Fibroblast of skin of left quadriceps (primary cell): ENCODE results near the gene RAP2A.

Experiments used
- DNase-seq, 2 experiments: peaks; one replicate each; pipeline ENCODE4 v3.0.0-alpha.2; 2013; ENCODE audit warnings: low read depth in 2 of 2

Gene RAP2A

DNA sequence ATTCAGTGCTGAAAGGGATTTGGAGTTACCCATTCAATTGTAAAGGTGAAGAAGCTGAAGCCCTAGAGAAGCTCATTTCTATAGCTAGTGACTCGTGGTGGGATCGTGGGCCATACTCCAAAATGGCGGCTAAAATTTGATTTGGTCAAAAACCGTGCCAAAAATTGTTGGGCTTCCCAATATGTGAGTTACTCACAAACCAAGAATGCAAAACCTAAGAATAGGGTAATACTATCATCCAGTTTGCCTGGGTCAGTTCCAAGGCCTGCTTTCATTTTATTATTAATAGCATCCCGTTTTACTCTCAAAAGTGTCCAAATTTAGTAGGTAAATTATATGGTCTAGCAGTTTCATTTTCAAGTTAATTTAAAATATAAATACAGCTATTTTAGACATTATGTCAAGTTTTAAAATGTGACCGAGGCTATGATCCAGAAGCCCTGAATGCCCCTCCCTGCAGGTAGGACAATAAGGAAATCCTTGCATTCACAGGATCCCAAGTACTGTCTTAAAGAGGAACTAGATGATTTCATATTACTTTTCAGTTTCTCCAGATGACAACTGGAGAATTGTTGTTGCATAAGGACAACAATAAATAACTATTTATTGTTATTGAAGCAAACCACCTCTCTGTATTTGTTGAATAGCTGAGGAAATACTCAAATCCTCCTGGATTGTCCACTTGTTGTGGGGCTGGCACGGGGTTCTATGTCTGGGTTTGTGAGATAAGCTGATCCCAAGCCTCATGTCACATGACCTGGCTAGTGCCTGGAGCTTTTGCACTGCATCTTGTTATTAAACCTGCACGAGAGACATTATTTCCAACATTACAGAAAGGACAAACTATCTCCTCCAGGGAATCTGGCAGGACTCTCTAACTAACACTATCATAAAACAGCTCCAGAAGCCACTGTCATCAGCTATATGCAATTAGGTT, 11.6 kb upstream of the RAP2A start:
- DNase-seq: no peak

DNA sequence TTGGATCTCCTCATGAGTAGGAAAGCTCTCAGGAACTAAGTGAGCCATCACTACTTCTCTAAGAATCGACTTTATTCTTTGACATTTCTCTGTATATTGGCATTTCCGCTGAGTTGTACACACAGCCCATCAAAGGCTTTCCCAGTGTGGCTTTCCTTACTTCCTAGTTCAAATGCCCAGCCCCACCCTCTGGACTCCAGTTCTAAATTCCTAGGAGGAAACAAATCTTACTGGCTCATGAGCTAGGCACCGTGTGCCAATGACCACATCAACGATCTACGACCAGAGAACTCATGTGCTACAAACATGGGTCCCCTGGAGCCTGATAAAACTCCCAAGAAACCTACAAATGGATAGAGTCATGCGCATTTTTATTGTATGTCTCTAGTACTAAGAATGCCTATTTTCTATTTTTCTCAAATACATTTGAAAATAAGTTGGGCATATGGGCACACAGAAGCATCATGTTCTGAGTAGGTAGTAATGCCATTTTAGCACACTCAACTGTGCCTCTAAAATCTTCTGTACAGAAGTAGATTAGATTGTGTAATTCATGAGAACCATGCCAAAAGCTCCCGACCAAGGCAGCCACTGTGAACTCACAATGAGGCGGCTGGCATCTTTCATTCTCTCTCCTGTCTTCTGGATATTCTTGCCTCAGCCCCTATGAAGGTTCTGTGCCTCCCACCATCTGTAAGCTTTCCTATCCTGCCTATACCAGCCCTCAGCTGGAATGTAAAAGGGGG, 10.5 kb upstream of the RAP2A start:
- DNase-seq: no peak

DNA sequence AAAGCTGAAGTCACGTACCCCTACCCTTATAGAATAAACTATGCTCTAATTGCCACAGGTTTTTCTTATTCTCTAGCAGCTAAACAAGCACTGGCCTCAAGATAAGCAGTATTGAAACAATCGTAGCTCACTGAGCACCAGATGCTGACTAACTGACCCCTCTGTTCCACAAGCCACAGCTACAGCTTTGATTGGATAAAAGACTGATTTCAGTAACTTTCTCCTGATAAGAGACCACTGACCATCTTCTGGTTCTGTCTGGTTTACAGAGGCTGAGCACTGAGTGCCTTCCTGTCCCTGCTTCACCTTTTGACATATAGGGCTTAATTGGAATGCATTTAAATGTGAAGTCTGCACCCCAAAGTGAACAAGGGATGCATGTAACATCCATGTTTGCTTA, 8.4 kb upstream of the RAP2A start:
- no peak for DNase-seq

DNA sequence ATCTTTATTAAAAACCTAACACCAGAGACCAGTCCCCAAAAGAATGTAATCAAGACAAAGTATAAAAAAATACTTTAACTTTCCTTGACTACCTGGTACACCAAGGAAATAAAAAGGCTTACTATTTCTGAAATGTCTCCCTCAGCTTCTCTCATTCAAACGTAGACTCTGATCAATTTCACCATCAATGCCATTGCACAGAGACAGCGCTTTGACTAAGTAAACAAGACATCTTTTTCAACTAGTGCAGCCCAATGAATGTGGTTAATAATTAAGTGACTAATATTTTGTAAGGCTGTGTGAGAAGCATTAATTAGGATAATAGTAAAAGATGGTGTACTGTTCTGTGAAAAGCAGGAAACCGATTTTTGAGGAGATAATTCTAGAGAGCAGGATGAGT, 7.3 kb upstream of the RAP2A start:
- no peak for DNase-seq

DNA sequence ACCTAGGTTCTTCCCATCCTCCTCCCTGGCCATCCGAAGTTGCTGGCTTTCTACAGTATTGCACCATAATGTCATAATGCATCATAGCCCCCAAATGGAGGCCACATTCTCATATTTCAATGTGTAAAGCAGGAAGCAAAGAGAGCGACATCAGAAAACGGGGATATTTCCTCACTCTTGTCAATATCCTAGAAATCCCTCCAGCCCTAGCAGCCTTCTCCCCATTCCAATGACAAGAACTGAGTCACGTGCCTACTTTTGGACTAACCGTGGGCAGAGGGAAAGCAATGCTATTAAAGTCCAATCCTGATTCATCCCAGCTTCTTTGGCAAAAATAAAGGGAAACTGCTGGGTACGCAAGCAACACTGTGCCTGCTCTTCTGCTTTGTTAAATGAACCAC, 4.3 kb upstream of the RAP2A start:
- no peak for DNase-seq

DNA sequence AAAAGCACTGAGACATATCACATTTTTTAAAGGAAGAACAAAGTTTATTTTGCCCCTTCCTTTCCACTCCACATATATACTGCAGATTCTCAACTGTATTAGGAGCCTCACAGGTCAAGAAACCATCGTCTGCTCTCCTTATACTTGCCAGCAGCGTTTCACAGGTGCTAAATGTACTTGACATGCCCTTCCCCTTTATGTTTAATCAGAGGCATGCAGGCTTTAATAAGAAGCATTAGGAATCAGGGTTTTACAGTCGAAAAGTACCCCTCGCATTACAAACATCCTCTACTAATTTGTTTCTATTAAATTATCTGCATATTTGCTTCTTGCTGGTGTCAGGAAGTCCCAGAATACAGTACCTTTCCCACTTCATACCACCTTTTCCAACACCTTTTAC, 3.7 kb upstream of the RAP2A start:
- DNase-seq: no peak

DNA sequence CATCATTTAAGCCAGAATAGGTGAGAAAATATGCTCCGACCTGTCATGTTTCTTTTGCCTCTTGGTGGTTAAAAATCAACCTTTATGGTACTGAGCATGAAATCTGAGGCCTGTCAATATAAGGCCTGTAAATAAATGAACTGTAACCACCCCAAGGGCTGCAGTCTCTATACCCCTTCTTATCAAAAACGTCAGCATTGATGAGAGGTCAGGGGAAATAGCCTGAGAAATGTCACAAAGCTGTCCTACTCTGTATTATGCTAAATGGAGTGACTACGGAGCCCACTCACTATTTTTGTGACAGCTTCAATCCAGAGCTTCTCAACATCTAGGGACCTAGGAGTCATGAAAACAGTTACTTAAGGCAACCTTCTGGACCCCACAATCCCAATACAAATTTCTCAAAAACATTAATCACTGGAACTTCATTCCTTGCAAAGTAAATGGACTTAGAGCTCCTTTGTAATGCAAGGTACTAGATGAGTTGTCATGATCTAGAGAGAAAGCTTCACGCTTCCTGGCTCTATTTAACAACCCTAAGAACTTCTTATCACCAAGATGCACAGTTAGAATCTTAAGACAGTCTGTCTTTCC, 2.7 kb upstream of the RAP2A start:
- DNase-seq: no peak

DNA sequence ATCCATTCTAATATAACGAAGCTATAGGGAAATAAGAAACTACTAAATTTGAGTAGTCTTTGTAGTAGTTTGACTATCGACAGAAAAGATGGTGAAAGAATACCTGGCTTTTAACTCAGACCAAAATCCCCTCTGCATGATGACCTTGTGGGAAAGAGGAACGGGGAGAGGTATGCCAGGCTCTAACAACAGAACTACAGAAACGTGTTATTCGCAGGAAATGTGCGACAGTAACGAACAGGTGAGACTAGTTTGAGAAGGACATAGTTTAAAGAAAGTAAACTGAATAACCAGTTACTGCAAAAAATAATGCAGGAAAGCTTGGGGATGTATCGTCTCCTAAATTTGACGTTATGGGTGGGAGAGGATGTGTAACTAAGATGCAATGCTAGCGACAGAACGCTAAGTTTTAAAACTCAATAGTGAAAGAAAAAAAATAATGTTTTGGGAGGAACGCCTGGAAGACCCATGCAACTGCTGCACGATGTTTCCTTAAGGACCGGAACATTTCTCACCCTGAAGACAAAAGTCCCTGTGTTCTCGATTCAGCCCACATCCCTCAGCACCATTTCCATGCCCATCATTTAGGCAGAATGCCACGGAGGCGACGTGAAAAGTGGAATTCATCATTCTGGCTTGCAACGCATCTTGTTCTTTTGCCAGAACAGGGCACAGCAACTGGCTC, 1.6 kb upstream of the RAP2A start:
- DNase-seq: no peak

DNA sequence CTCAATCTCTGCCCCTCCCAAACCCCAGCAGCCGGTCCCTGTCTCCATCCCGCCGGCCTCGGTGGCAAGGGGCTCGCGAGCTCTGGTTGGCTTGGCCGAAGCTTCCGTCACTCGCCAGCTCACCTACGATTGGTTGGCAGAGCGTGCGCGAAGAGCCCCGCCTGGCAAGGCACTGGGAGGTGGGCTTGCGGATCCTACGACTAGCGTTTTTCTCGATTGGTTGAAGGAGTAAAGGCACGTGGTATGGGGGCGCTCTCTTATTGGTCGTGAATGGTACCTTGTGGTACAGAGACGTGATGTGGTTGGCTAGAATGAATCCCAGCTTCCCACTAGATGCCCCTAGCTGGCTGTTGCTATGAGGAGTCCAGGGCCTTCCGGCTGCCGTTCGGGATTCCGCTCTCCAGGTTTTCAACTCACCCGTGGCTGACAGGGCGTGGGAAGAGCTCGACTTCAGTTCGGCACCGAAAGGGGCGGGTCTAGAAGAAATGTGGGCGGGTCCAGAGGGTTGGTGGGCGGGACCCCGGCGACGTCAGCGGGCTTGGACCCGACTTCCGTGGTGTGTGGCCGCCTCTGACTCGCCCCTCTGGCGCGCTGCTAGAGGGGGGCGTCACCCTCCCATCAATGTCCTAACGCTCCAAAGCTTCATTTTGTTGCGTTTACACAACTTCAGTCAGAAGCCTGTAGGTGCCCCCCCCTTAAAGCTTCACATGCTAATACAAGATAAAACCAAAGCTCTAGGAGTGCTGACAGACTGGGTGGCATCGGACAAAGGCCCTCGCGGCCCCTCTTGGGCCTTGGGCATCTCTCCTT, 847 bp upstream of the RAP2A start:
- DNase-seq: peak; percentile 100

DNA sequence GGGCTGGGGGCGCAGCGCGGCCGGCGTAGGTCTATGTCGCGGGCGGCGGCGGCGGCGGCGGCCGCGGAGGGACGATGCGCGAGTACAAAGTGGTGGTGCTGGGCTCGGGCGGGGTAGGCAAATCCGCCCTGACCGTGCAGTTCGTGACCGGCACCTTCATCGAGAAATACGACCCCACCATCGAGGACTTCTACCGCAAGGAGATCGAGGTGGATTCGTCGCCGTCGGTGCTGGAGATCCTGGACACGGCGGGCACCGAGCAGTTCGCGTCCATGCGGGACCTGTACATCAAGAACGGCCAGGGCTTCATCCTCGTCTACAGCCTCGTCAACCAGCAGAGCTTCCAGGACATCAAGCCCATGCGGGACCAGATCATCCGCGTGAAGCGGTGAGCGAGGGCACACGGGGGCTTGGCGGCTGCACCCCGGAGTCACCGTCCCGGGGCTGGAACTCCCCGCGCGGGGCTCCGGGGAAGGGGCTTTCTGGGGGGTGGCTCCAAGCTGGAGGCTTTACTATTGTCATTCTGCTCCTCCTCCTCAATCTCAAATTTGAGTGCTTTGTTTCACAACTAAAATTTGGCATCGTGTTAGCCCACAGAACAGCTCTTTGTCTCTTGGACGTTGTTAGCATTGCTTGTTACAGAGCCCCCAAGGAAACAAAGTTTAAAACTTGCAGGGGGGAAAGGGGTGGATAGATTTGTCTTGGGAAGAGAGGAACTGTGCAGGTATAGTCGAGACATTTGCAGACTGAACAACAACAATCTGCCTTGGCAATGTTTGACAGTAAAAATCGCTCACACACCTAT, 630 bp downstream of the RAP2A start:
- no peak for DNase-seq

DNA sequence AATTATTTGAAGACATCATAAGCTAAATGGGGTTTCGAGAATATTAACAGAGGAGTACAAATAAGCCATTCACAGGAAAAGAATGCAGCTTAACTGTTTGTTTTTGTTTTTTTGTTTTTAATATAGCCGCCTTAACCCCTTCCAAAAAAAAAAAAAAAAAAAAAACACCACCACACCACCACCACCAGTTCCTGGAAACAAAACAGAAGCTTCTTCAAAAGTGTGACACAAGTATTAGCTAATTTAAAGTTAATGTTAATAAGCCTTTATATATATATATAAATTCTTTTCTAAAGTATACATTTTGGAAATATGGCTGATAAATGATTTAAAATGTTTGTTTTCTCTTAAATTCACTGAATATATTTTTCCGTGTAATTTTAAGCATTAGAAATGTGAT, 1.4 kb downstream of the RAP2A start:
- no peak for DNase-seq

DNA sequence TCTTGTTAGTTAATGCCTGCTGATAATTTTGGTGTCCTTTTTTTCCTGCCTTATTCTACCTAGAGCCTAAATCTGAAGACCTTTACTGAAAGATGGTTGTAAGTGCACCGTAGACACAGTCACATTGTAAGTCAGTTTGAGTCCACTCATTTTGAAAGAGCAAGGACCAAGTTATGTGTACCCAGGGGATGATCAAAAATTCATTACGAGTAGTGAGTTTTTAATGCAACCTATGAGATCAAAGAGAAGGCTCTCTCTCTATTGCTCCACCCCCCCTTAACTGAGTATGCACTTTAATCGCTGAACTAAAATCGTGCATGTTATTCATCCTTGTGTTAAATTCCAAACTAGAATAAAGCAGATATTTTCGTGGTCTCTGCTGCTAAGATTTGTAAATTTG, 1.8 kb downstream of the RAP2A start:
- no peak for DNase-seq

DNA sequence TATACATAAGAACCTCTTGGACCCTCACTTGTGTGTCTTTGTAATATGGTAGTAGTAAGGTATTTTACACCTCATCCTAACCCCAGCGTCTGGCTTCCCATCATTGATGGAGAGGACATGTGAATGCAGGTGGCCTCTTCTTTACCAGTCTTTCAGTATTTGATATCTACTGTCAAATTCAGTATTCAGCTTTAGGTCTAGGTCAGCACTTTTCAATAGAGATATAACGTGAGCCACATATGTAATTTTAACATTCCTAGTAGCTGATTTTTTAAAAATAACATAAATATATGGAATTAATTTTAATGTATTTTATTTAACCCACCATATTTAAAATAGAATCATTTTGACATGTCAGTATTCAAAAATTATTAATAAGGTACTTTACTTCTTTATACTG, 2.9 kb downstream of the RAP2A start:
- DNase-seq: no peak

DNA sequence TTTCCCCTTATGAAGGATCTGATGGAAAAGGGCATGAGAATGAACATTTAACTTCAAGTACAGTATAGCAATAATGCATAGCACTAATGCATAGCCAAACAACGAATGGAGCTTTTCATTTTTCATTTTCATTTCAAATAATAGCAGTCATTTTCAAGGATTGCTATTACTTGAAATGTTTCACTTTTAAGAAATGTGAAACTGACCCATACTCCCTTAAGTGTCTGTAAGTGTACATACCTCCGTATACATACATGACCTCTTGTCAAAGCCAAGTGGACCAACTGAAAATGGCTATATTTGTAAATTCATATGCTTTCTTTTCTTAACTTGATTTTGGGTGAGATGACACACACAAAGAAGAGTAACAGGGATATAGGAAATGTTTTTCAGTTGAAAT, 3.8 kb downstream of the RAP2A start:
- no peak for DNase-seq

DNA sequence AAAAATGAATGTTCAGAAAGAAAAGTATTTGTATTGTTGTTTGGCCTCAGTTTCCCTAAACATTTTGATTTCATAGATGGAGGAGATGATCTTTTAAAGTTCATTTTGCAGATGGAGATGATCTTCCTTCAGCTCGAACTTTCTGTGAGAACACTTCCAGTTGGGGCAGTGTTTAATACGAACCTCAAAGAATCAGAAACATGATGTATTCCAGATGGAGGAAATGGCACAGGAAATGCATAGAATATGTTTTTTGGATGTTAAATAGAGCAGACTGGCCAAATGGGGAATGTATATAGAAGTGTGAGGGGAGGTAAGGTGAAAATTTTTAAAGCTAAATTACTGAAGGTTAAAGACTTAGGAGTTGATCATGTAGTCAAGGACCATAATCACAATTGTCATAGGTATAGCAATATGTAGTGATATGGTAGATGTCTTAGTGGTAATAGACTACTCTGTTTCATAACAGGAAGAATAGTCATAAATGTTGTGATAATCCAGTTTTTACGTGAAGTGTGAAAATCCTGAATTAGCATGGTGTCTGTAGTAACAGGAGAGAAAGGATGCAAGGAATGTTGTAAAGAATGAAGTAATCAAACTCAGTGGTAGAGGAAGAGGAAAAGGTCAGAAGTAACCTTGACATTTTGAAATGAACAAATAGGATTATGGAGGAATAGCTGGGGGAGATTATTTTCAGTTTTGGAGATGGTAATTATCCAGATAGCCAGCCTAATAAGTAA, 5.1 kb downstream of the RAP2A start:
- no peak for DNase-seq

DNA sequence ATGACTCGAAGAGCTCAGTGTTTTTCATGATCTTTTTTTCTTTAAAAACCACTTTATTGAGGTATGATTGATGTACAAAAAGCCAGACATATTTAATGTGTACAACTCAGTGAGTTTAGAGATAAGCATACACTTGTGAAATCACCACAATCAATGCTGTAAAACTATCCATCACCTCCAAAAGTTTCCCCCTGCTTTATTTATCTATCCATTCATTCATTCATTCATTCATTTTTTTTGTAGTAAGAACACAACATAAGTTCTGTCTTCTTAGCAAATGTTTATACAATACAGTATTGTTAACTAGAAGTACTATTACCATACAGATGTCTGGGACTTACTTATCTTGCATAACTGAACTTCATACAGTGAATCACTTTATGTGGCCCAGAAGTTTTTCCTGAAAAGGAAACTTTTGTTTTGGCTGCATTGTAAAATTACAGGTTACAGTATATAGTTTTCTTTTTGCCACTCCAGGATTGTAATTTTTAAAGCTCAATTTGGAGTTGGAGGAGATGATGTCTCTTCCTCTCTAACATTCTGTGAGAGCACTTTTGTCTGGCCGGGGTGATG, 6.7 kb downstream of the RAP2A start:
- DNase-seq: no peak

DNA sequence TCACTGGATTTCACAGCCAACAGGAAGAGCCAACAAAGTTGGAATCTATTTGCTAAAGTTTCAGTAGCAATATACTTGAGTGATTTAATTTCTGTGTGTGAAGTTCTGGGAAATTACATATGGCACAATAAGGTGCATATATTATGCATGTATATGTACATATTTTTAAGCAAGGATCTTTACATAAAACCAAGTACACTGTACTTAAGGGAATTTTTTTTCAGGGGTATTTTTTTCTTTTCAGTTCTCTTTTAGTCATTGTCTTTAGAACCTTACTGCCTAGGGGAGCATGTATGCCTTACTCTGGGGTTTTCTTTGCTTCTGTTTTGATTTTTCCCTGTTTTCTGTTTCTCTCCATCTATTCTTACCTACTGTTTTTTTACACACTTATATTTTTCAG, 7.4 kb downstream of the RAP2A start:
- DNase-seq: no peak

DNA sequence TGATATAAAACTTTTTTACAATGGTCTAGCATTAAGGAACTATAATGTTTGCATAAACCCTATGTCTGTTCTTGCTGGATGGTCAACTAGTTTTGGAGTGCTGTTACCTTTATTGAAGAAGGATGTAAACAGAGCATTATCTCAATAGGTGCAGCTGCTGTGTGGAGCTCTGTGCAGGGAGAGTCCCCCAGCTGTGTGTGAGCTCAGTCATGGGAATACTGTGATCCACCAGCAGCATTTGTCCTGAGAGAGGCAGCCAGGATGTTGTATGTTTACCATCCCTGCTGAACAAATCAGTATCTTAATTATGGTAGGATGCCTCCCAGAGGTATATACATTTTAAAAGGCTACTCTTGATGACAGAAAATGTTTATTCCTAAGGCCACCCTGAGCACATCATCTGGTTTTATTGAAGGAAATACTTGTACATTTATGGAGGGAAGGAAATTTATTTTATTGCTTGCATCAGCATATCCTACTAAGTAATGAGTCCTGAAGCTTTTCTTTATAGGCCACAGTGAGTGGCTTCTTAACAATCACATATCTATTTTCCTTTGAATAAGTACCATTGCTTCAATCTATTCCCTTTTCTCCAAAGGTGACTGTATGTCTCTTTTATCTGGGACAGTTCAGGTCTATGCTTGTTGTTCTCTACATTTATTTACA, 11.7 kb downstream of the RAP2A start:
- DNase-seq: no peak

DNA sequence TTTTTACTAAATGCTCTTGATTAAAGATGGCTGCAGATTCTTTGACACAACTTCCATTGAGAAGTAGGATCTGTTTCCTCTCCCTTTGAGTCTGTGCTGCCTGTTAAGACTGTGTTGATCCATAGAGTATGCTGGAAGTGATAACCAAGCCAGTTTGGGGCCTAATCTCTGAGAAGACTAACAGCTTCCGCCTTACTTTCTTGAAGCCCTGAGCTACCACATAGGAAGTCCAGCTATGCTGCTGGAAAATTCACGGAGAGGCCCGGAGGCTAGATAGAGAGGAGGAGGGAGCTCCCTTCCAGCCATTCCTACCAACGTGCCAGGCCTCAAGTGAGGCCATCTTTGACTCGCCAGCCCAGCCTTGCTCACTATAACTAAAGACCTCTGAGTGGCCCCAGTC, 12.5 kb downstream of the RAP2A start:
- no peak for DNase-seq
